ENCODE results near the gene ANGPTL4. TPM values are rescaled to one million over a fixed set of nuclear protein-coding genes. Genes with fewer than 3 reads are reported as not detected.

Gene ANGPTL4
- total RNA-seq, 1 donor = 1.1 TPM

DNA sequence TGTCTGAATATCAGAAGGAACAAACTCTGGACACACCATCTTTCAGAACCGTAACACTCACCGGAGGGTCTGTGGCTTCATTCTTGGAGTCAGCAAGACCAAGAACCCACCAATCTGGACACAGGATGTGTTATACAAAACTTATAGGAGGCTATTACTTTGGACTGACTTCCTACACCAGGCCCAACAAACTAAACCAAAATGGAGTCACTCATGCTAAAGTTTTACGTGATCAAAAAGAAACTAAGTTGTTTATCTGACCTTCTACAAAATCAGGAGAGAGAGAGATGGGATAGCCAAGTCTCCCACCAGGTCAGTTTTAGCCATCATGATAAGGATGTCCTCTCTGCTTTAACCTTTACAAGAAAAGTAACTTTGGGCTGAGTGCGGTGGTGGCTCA, 23.0 kb downstream of the ANGPTL4 start:
- no peak for DNase-seq (ENCODE audit: insufficient read length, low spot score, missing footprints)
- Histone ChIP-seq H3K27ac (ENCODE audit: low read depth, low read length) (no peak overlapping the region), H3K9me3 (ENCODE audit: low read depth, low read length) (no peaks in the 10 kb centered on the region), H3K27me3 (ENCODE audit: insufficient read depth, low read length) (no peaks in the 10 kb centered on the region), H3K4me2 (ENCODE audit: insufficient read depth, low read length) (no peak overlapping the region), H3K36me3 (ENCODE audit: insufficient read depth, low read length) (no peaks in the 10 kb centered on the region), H2AFZ (ENCODE audit: low read length) (no peak overlapping the region), H4K20me1 (ENCODE audit: insufficient read depth, low read length) (peaks cover 12% of the 10 kb centered on the region), H3K4me1 (ENCODE audit: insufficient read depth, low read length) (peaks cover 12% of the 10 kb centered on the region), H3K4me3 (ENCODE audit: insufficient read depth, low read length) (no peak overlapping the region), H3K79me2 (ENCODE audit: insufficient read depth, low read length) (peaks cover 12% of the 10 kb centered on the region)
- TF ChIP-seq, protein P1, sequence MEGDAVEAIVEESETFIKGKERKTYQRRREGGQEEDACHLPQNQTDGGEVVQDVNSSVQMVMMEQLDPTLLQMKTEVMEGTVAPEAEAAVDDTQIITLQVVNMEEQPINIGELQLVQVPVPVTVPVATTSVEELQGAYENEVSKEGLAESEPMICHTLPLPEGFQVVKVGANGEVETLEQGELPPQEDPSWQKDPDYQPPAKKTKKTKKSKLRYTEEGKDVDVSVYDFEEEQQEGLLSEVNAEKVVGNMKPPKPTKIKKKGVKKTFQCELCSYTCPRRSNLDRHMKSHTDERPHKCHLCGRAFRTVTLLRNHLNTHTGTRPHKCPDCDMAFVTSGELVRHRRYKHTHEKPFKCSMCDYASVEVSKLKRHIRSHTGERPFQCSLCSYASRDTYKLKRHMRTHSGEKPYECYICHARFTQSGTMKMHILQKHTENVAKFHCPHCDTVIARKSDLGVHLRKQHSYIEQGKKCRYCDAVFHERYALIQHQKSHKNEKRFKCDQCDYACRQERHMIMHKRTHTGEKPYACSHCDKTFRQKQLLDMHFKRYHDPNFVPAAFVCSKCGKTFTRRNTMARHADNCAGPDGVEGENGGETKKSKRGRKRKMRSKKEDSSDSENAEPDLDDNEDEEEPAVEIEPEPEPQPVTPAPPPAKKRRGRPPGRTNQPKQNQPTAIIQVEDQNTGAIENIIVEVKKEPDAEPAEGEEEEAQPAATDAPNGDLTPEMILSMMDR (IDR thresholded peaks at IDR 0.05; ENCODE audit: extremely low read depth, low read depth, low read length) = no peak

DNA sequence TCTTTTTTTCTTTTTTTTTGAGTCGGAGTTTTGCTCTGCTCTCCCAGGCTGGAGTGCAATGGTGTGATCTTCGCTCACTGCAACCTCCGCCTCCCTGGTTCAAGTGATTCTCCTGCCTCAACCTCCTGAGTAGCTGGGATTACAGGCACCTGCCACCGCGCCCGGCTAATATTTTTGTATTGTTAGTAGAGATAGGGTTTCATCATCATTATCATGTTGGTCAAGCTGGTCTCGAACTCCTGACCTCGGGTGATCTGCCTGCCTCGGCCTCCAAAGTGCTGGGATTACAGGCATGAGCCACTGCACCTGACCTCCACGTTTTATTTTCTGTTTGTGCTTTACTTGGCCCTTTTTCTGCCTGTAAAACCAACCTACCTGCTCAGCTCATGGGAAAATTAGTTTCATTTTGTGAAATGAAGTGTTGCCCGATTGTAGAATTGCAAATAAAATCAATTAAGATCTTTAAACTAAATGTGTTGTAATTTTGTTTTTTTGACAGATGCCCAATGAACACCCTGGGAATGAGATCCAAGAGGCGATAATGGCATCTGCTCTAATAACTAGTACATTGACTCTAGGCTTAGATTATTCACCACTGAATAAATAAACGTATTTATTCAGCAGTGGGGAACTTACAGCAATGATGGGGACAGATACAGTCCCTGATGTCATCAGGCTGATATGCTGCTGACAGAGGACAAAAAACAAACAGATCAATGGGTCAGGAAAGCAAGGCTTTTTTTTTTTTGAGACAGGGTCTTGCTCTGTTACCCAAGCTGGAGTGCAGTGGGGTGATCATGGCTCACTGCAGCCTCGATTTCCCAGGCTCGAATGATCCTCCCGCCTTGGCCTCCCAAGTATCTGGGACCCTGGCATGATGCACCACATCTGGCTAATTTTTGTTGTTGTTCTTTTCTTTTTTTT, 24.0 kb downstream of the ANGPTL4 start:
- Histone ChIP-seq H3K36me3 (ENCODE audit: insufficient read depth, low read length) (no peaks in the 10 kb centered on the region), H4K20me1 (ENCODE audit: insufficient read depth, low read length) (peaks cover 20% of the 10 kb centered on the region), H3K4me1 (ENCODE audit: insufficient read depth, low read length) (peaks cover 14% of the 10 kb centered on the region), H3K4me3 (ENCODE audit: insufficient read depth, low read length) (no peak overlapping the region), H3K27me3 (ENCODE audit: insufficient read depth, low read length) (no peaks in the 10 kb centered on the region), H2AFZ (ENCODE audit: low read length) (no peak overlapping the region), H3K9me3 (ENCODE audit: low read depth, low read length) (no peaks in the 10 kb centered on the region), H3K4me2 (ENCODE audit: insufficient read depth, low read length) (no peak overlapping the region), H3K27ac (ENCODE audit: low read depth, low read length) (no peak overlapping the region), H3K79me2 (ENCODE audit: insufficient read depth, low read length) (peaks cover 19% of the 10 kb centered on the region)
- DNase-seq (ENCODE audit: insufficient read length, low spot score, missing footprints) = no peak
- TF ChIP-seq, protein P1 (IDR thresholded peaks at IDR 0.05; ENCODE audit: extremely low read depth, low read depth, low read length) = no peak

DNA sequence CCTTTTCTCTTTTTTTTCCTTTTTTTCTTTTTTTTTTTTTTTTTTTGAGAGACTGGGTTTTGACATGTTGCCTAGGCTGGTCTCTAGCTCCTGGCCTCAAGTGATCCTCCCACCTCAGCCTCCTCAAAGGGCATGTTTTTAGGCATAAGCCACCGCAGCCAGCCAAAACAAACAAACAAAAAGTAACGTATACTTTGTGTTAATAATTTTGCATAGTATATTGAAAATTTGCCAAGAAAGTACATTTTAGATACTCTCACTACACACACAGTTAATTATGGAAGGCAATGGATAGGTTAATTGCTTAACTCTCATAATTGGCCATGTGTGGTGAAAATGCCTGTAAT, 24.6 kb downstream of the ANGPTL4 start:
- Histone ChIP-seq H3K27me3 (ENCODE audit: insufficient read depth, low read length) (no peaks in the 10 kb centered on the region), H3K4me2 (ENCODE audit: insufficient read depth, low read length) (no peak overlapping the region)
- DNase-seq (ENCODE audit: insufficient read length, low spot score, missing footprints) = no peak

More for the DNA sequence above, 24.6 kb downstream of the ANGPTL4 start:
- Histone ChIP-seq H3K27ac (ENCODE audit: low read depth, low read length) (no peak overlapping the region), H3K4me3 (ENCODE audit: insufficient read depth, low read length) (no peak overlapping the region), H3K4me1 (ENCODE audit: insufficient read depth, low read length) (peaks cover 14% of the 10 kb centered on the region), H3K79me2 (ENCODE audit: insufficient read depth, low read length) (peaks cover 26% of the 10 kb centered on the region), H2AFZ (ENCODE audit: low read length) (no peak overlapping the region), H3K36me3 (ENCODE audit: insufficient read depth, low read length) (no peaks in the 10 kb centered on the region), H3K9me3 (ENCODE audit: low read depth, low read length) (no peaks in the 10 kb centered on the region), H4K20me1 (ENCODE audit: insufficient read depth, low read length) (peaks cover 27% of the 10 kb centered on the region)
- TF ChIP-seq, protein P1 (IDR thresholded peaks at IDR 0.05; ENCODE audit: extremely low read depth, low read depth, low read length) = no peak
